NCI-H2107 (cell line): ENCODE results near the gene LHB.
"Not testable (repeated sequence)": the region's sequence is repeated elsewhere in the genome, so short reads cannot be mapped to it uniquely, and the experiment has no call there.

Source experiments
- DNase-seq: peaks from one replicate; lab custom pipeline; 2025; lab: John Stamatoyannopoulos, UW

The LHB gene

DNA sequence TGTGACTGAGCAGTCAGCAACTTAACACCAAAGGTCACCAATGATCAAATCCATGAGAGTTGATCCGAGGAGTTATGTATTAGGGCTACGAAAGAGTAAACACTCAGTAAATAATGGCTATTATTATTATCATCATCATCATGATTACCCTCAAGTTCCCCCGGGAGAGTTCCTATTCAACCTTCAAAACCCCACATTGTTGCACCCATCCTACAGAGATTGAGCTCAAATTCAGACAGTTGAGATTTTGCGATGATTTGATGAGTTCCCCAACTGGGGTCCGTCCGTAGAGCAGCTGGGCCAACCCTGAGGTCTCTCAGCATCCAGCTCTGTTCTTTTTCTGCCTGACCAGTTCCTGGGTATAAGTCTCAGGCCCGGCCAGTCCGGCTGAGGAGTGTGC, 21.2 kb upstream of the LHB start:
- not testable (repeated sequence) for DNase-seq

DNA sequence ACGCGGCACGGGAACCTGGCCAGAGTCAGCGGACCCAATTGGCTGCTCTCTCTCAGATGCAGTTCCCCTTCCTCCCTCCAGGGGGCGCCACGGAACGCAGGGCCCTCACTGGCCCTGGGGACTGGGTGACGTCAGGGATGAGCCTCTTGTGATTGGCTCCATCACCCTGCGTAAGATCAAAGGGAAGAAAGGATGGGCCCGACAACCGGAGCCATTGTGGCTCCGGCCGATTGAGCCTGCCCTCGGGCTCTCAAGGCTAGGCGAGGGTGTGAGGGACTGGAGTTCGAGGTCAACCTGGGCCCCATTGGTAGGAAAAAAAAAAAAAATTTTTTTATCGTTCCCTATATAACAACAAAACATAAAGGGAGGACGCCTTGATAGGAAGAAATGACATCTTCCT, 19.9 kb upstream of the LHB start, which contains the start of gene CGB1:
Gene CGB1 (minus strand): TSS at position 81 of the 400 bp plus-strand sequence. CDS start 184 bp downstream, outside the sequence.
- not testable (repeated sequence) for DNase-seq

DNA sequence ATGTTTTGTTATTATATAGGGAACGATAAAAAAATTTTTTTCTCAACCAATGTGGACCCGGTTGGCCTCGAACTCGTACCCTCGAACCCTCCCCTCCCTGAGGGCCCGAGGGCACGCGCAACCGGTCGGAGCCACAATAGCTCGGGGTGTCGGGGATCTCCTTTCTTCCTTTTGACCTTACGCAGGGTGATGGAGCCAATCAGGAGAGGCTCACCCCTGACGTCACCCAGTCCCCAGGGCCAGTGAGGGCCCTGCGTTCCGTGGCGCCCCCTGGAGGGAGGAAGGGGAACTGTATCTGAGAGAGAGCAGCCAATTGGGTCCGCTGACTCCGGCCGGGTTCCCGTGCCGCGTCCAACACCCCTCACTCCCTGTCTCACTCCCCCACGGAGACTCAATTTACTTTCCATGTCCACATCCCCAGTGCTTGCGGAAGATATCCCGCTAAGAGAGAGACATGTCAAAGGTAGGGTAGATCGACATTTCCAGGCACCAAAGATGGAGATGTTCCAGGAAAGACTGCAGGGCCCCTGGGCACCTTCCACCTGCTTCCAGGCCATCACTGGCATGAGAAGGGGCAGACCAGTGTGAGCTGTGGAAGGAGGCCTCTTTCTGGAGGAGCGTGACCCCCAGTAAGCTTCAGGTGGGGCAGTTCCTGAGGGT, 14.9 kb upstream of the LHB start, which contains the start of gene CGB2:
Gene CGB2 (plus strand): TSS at position 249 of the 660 bp plus-strand sequence. CDS start 206 bp downstream, at position 455.
- not testable (repeated sequence) for DNase-seq

DNA sequence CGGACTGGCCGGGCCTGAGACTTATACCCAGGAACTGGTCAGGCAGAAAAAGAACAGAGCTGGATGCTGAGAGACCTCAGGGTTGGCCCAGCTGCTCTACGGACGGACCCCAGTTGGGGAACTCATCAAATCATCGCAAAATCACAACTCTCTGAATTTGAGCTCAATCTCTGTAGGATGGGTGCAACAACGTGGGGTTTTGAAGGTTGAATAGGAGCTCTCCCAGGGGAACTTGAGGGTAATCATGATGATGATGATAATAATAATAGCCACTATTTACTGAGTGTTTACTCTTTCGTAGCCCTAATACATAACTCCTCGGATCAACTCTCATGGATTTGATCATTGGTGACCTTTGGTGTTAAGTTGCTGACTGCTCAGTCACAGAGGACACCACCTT, 13.4 kb upstream of the LHB start:
- not testable (repeated sequence) for DNase-seq

DNA sequence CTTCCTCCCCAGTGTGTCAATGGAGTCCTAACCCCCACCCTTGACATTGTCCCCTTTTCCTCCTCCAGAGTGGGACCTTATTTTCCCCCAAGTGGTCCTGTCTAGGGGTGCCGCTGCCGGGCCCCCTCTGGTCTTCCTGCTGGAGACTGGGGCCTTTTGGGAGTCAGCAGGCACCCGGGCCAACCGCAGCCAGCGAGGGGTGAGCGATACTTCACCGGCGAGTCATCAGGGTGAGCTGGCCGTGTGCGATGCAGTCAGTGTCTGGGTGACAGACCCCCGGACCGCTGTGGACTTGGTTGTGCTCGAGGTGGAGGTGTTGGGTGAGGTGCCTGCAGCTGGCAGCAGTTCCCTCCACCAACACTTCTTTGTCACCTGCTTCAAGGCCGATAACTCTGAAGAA, 12.9 kb upstream of the LHB start:
- DNase-seq: not testable (repeated sequence)

DNA sequence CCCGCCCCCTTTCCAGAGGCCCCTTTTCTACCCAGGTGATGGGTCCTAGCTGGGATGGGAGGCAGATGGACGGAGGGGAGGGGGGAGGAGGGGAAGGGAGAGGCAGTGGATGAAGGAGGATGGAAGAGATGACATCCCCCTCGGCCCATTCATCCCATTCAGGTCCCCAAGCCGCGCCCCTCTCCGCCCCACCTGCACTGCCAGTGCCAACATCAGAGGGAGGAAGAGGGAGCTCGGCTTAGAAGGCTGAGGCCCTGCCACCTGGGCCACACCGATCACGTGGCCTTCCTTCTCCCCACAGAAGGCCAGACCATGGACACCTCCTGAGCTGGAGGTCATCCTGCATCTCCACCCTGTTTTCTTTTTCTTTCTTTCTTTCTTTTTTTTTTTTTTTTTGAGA, 11.8 kb upstream of the LHB start:
- not testable (repeated sequence) for DNase-seq

DNA sequence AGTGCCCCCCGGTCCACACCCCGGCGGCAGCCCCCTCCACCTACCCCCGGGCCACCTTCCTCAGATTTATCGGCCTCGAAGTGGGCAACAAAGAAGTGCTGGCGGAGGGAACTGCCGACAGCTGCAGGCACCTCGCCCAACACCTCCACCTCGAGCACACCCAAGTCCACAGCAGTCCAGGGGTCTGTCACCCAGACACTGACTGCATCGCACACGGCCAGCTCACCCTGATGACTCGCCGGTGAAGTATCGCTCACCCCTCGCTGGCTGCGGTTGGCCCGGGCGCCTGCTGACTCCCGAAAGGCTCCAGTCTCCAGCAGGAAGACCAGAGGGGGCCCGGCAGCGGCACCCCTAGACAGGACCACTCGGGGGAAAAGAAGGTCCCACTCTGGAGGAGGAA, 8.7 kb upstream of the LHB start:
- DNase-seq: not testable (repeated sequence)

DNA sequence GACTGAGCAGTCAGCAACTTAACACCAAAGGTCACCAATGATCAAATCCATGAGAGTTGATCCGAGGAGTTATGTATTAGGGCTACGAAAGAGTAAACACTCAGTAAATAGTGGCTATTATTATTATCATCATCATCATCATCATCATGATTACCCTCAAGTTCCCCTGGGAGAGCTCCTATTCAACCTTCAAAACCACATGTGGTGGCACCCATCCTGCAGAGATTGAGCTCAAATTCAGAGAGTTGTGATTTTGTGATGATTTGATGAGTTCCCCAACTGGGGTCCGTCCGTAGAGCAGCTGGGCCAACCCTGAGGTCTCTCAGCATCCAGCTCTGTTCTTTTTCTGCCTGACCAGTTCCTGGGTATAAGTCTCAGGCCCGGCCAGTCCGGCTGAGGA, 8.2 kb upstream of the LHB start:
- DNase-seq: not testable (repeated sequence)

DNA sequence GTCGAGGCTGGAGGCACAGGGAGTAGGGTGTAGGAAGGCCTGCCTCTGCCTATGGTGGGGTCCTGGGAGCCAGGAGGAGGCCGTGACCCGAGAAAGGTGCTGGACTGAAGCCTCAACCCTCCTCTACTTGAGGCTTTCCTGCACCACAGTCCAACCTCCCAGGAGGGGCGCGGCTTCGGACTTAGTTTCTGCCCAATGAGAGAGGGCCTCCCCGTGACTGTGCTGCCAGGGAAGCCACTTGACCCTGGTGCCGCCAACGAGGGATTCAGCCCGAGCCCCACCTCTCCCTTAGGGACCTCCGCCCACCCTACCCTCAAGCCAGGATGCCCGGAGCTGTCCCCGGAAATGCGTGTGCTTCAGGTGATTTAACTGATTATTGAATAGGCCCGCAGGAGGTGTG, 7.3 kb upstream of the LHB start, which contains the start of gene CGB3:
Gene CGB3 (minus strand): TSS at position 101 of the 400 bp plus-strand sequence. CDS start 362 bp downstream, outside the sequence.
- not testable (repeated sequence) for DNase-seq

DNA sequence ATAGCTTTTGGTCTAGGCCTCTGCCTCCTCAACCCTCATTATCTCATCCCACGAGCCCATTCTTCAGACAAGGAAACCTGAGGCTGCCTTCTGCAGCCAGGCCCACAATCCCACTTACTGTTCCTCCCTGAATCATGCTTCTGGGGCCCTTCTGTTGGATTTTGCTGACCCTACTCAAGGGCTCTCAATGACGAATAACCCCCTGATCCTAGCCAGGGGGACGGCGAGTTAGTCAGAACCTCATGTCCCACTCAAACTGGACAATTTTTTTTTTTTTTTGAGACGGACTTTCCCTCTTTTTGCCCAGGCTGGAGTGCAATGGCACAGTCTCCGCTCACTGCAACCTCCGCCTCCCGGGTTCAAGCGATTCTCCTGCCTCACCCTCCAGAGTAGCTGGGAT, 5.2 kb upstream of the LHB start:
- no peak for DNase-seq

DNA sequence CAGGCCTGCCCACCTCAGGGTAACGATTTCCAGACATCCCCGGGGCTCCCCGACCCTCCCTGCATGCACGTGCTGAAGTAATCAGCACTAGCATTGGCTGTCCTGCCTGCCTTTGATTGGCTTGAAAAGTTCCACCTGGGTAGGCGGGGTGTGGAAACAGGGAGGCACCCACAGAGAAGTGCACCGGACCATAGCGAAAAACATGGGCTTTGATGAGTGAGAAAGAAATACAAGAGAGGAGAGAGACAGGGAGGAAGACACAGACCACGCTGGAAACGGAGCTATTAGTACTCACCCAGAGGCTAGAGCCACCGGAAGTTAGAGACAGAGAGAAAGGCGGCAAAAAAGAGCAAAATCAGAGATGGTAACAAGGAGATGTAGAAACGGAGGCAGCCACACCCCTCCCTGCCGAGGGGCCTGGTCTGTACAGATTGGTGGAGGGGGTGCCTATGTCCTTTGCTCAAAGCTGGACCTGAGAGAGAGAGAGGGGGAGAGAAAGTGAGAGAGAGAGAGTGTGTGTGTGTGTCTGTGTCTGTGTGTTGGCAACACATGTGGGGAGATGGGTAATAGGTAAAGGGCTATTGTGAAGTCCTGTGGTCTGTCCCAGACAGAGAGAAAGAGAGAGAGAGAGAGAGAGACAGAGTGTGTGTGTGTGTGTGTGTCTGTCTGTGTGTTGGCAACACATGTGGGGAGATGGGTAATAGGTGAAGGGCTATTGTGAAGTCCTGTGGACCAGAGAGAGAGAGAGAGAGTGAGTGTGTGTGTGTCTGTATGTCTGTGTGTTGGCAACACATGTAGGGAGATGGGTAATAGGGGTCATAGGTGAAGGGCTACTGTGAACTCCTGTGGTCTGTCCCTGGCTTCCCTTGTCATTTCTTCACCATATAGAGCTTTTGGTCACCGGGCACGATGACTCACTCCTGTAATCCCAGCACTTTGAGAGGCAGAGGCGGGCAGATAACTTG, 4.3 kb upstream of the LHB start:
- DNase-seq: no peak

DNA sequence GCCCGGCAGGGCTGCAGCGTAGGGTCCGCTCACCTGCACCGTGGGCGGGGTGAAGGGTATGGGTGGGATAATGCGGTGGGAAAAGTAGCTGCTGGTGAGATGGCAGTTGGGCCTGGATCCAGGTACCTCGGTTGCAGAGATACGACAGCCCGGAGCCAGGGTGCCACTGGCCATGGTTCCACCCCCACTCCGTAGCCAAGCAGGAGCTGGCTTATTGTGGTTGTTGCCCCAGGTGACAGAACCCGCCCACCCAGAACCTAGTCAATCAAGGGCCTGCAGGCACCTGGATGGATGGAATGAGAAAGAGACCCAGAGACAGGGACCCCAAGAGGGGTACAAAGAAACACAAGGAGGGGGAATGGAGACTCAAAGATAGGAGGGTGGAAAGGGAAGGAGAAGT, 3.5 kb upstream of the LHB start:
- no peak for DNase-seq

DNA sequence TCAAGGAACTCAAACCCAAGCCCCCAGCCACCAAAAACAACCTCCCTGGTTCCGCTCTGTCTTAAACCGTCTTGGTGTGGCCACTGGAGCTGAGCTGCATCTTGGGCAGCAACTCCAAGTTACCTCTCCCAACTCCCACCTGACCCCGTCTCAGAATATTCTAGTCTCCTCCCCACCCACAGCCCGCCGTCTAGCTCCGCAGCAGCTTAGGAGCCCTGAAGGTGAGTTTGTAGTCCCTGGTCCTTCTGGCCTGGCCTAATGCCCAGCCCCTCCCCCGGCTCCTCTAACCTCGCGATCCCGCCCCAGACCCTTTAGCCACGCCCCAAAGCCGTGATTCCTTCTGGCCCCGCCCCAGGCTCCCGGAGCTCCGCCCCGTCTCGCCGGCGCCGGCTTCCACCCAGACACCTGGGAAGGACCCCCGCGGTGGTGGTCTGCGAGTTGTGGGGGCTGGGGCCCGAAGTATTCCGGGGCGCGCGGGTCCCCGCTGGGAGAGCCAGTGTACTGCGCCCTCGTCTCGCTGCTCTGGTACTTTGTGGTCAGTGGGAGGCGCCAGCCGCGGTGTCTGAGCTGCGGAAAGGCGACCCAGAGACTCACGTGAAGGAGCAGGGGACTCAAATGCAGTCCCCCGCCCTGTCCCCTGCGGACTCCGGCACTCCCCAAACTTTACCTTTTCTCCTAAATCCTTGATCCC, 2.5 kb upstream of the LHB start:
- DNase-seq: peak; percentile 51

DNA sequence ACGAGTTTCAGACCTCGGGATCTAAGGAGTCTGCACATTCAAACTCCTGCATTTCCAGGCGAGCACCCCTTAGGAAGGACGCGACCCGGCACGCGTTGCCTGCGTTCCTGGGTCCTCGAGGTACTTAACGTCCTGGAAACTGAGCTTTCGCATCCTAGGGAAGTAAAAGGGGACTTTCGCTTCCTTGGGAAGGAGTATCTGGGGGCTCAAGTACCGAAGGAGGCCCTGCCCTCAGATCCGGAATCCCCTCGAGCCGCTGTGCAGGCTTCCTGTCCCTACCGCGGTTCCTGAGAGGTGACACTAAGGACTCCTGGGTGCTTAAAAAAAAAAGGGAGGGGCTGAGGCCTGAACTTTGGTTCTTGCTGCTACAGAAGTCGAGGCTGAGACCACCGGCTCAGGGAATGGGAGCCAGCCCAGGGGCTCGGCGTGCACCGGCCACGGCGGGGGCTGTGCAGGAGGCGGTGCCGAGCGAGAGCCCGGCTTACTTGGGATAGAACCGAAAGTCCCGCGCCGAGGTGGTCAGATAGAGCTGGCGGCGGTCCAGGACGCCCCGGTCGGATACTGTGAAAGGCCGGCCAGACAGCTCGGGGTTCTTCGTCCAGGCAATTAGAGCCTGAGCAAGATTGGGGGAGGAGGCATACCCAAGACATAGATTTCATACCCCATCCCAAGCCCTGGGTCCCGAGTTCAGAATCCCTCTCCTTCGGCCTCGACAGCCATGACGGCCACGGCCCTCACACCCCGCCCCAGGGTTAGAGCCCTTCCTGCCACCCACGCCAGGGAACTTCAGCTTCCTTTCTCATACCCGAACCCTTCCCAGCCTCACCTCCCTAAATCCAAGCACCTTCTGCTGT, 1.7 kb upstream of the LHB start:
- DNase-seq: not testable (repeated sequence)

DNA sequence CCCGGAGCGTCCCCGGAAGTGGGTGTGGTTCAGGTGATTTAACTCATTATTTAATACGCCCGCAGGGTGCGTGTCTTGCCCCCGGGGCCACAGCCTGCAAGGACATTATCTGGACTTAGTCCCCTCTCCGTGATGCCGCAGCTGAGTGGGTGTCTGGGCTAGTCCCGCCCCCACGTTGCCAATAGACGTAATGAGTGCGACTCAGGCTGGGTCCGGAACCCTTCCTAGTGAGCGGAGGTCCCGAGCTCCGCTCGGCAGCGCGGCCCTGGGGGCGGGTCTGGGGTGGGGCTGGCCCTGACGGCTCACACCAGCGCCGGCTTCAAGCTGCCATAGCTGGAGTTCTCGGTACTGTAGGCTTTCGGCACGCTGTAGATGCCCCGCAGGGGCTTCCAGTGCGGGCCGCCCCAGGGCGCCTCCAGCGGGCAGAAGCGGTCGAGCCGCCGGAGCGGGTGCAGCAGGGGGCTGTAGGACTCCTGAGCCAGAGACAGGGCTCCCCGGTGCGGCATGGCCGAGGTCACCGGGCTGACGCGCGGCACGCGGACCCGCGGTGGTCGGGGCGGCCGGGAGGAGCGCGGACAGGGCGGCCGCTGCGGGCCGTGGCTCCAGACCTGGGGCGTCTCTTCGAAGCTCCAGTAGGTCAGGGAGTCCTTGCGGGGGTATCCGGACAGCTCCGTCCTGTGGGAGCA, 918 bp upstream of the LHB start:
- no peak for DNase-seq

DNA sequence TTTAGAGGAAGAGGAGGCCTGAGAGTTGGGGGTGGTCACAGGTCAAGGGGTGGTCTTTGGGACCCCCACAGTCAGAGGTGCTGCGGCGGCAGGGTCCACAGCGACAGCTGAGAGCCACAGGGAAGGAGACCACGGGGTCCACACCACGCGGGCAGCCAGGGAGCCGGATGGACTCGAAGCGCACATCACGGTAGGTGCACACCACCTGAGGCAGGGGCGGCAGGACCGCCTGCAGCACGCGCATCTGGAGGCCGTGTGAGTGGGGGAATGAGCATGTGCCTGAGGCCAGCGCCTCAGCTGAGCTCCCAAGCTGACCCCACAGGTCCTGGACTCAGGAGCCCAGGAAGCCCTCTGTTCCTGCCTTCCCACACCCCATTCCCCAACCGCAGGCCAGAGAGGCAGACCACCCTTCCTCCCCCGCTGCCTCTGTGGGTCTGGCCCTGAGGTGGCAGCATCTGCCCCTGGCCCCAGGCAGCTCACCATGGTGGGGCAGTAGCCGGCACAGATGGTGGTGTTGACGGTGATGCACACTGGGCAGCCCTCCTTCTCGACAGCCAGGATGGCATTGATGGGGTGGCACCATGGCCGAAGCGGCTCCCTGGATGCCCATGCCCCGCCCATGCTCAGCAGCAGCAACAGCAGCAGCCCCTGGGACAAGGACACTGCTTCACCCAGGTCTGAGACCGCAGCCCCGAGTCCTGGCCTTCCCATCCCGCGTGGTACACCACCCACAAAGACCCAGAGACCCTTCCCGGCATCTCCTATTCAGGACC, 638 bp downstream of the LHB start:
- no peak for DNase-seq

DNA sequence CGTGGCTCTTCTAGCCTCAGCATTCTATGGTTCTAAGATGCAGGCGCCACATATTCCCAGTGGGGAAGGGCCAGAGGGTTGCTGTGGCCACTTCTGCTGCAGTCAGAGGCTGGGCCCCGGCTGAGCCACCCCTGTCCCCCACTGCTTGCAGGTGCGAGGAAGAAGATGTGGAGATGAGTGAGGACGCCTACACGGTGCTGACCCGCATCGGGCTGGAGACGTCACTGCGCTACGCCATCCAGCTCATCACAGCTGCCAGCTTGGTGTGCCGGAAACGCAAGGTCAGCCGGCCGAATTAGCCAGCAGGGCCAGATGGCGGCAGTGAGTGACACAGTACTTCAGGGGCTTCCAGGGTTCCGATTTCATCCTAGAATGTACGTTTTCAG, 2.0 kb downstream of the LHB start:
- no peak for DNase-seq

DNA sequence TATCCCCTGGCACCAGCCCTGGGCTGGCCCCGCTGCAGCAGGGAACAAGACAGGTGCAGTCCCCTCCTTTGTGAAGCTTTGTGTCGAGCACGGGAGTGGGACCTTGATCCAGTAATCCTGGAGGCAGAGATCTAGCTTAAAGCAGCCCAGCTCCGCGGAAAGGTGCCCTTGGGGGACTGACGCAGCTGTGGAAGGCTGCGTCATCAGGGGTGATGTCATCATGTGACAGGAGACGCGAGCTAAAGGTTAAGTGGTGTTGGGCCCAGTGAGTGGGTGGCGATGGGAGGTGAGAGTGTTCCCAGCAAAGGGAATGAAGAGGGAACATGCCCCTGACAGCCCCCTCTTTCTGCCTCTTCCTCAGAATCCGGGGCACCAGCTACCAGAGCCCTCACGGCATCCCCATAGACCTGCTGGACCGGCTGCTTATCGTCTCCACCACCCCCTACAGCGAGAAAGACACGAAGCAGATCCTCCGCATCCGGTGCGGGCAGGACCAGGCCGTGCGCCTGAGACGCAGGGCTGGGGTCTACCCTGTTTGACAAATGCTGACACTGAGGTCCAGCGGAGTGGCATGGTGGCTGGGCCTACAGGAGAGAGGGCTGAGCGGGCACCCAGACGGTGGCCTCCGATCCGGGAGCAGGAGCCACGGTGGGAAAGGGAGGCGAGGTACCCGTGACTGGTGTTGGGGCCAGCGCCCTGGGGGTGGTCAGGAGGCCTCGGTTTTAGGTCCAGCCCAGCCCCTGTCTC, 2.6 kb downstream of the LHB start:
- DNase-seq: no peak

DNA sequence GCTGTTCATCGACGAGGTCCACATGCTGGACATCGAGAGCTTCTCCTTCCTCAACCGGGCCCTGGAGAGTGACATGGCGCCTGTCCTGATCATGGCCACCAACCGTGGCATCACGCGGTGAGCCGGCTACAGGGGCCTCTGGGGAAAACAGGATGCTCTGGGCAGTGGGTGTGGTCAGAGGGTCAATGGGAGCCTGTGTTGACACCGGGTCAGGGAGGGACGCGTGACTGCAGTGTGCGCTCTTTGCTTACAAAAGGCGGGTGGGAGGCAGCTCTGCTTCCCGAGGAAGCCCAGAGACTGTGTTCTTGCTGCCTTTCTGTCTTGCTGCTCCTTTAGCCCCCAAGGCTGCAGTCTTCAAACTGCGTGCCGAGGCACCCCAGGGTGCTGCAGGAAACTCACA, 5.7 kb downstream of the LHB start:
- DNase-seq: no peak
